GM11168 (cell line): Measurements from ENCODE around the gene GJC1.
"Not testable (repeated sequence)": the region's sequence is repeated elsewhere in the genome, so short reads cannot be mapped to it uniquely, and the experiment has no call there.

Source experiments
- in situ Hi-C: fragments of 300-500 bp; cut with MboI; formaldehyde crosslinking; loops from one replicate; pipeline ENCODE4 v1.12.0; 2022; ENCODE audit warnings: low sequenced_read_pairs; ENCODE audit not compliant: unreplicated experiment

Gene GJC1

DNA sequence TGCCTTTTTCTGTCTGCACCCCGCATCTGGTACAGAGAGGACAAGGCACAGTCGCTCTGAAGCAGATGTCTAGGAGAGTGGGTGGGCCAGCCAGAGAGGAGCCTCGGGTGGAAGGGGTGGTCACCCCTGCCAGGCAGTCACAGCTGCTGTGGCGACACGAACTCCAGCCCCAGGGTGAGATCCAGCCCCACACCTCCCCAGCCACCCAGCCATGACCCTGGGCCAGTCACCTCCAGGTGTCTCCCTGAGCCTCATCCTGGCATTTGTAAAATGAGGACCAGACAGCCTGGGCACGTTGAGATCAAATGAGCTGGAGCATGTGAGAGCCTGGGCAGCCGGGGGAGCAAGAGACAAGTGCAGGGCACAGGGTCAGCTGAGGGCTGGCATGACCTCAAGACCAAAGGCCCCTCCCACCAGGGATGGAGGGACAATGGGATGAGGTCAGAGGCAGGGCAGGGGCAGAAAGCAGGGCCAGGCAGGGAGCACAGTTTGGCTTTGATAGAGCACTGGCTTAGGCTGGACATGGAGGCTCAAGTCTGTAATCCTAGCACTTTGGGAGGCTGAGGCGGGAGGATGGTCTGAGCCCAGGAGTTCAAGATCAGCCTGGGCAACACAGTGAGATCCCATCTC, 63.6 kb downstream of the GJC1 start:
- in situ Hi-C loops: no loop called here

DNA sequence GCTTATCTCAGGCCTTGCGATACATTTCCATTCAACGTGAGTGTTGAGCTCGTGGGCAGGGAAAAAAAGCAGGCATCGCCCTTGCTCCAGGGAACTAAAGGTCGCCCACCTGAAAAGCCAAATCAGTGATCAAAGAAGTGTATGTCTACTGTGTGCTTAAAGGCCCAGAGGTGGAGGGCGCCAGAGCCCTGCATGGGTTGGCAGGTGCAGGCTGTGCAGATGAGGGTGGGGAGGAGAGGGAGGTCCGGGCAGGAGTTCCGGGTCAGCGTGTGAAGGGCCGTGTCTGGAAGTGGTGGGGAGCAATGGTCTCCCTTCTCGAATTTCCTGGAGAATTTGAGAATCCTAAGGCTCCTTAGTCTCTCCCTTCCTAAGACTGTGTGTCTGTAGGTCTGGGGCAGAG, 64.1 kb downstream of the GJC1 start:
- in situ Hi-C loops: no loop called here

DNA sequence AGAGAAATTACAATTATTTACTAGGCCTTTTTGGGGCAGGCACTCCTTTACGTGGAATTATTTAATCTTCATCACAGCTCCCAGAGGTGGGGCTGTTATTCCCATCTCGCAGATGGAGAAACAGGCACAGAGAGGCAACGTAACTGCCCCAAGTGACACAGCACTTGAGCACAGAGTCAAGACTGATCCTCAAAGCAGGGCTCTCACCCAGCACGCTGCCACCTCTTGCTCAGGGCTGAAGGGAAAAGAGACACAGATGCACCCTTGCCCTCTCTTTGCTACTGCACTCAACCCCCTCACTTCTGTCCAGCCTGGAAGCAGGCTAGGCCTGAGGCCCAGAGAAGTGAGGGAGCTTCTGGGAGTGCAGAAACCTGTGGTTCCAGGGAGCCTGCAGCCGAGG, 66.9 kb downstream of the GJC1 start:
- in situ Hi-C loops: no loop called here

DNA sequence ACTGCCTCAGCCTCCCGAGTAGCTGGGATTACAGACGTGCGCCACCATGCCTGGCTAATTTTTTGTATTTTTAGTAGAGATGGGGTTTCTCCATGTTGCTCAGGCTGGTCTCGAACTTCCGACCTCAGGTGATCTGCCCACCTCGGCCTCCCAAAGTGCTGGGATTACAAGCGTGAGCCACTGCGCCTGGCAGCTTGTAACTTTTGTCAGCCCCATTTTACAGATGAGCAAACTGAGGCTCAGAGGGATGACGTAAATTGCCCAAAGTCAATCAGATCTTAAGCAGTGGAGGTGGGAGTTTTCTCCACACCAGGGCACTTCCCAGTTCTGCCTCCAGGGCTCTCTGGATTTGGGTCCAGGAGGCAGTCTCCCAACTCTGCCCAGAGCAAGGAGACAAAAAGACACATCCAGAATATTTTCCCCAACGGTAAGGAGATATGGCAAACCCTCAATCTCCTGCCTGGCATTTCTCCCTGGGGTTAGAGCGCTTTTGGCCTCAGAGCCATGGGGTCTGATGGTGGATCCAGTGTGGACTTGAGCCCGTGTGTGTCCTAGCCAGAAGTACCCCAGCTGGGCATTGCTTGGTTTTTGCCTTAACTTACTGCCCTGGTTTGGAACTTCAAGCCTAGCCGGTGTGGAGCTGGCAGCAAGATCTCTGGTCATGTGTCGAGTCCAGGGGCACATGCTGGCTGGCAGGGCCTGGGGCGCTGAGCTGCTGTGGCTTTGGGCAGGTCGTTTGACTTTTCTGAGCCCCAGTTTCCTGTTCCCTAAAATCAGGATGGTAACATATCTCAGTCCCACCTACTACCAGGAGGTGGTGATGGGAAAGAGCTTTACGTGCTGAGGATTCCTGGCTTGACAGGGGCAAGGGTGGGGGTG, 67.9 kb downstream of the GJC1 start:
- in situ Hi-C loops: no loop called here

DNA sequence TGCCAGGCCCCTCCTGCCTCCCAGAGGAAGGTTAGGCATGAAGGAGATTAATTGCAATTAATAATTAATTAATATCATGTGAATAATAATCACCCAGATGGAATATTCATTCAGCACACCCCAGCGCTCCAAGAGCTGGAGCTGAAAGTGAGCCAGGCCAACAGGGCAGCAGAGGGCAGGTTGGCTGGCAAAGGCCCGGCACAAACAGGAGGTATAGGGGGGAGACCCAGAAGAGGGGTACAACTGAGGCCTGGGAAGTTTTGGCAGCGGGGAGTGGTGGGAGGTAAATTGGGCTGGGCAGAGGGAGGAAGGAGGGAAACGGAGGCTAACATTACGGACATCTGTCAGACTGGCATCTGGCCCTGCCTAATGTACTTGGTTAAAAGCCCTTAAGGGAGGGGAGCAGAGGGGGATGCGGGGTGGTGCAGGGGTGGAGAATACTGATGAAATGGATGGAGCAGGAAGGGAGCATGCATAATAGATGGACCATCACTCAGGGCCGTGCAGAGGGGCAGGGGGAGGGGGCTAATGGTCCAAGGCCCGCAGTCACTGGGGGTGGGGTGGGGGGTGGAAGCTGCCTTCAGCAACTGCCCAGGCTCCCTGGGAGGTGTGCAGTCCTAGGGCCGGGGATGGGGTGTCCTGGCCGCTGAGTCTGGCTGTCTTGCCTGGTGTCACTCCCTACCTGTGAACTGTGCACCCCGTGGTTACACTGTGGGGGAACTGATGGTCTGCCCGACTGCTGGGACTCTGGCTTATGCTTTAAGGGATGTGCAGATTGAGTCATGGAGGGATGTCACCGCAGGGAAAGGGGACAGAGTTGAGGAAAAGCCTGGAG, 69.4 kb downstream of the GJC1 start:
- in situ Hi-C loops: no loop called here

DNA sequence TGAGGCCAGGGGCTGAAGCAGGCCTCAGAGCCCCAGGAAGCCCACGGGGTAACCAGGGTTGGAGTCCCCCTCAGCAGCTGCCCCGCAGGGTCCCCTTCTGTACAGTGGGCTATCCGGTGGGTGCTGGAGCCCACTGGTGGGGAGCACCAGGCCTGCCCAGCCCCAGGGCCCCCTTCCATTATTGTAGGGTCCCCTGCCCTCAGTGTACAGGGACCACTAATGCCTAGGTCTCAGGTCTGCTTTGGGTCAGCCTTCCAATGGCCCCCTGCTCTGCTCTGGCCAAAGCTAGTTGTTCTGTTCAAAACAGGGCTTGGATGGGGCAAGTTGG, 70.2 kb downstream of the GJC1 start:
- in situ Hi-C loops: no loop called here

DNA sequence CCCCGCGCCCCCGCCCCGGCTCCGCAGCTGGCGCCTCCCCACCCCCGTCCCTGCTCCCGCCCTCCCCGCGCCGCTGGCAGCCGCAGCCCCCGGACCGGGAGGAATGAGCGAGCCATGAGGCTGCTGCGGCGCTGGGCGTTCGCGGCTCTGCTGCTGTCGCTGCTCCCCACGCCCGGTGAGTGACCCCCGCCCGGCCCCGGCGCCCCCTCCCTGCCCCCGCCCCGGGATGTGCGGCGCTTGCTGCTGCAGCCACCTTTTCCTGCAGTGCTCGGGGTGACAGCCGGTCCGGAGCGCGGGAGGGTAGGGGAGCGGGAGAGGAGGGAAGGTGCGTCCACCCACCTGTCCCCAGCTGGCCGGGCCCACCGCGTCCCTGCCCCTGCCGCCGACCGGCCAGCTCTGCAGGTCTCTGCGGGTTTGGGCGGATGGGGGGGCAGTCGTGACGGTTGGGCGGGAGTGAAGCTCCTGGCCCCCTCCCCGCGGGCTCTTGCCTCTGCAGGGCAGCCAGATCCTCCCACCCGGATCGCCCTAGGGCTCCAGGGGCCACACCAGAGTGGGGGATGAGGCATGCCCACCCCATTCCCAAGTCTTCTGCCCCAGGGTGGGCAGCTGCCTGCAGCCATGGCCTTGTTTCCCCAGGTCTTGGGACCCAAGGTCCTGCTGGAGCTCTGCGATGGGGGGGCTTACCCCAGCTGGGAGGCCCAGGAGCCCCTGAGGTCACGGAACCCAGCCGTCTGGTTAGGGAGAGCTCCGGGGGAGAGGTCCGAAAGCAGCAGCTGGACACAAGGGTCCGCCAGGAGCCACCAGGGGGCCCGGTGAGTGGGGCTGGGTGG, 70.8 kb downstream of the GJC1 start:
- in situ Hi-C loops: no loop called here

DNA sequence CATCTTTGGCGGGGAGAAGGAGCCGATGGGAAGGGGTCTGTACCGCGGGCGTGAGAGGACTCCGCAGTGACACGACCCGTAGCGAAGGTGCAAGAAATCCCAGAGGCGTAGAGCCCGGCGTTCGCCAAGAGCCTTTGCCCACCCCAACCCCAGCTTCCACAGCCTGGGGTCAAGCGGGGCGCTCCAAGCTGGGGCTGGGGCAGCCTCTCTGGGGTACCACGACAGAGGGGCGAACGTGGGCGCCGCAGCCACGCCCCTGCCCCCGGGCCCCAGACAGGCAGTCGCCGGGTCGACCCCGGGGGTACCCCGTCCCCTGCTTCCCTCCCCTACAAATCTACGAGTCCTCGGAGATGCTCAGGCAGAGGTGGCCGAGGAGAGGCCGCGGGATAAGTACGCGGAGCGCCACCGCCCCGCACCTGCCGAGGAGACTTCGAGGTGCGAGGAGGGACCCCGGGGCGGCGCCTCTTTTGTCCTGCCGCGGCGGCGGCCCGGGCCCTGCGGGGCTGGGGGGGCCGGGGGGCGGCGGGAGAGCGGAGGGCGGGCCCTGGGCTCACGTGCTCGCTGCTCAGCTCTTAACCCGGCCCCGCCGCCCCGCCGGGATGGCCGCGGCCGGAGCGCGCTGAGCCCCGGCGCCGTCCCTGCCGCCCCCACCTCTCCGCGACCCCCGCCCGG, 71.5 kb downstream of the GJC1 start, which contains the start of gene ADAM11:
Gene ADAM11, plus strand, starts transcription at position 575 of the 672 bp plus-strand sequence. CDS start 212 bp downstream, outside the sequence.
- in situ Hi-C loops: no loop called here

DNA sequence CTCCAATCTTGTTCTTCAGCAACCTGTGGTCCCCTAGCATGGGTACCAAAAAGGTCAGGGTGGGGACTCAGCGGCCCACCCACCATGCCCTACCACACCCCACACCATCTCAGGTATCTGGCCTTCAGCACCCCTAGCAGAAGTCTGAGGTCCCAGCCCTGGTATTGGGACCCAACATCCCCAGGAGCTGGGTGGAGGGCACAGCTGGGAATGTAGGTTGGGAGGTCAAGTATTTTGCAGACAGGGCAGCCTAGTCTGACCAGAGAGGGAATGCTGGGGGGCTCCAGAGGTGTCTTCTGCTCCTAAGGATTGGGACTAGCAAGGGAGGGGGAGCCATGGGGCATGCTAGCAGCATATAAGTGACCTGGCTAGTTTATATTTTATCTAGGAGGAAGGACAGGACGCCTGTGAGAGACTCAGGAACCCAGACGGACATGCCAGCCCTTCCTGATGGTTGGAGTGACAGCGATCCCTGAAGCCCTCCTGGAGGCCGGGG, 72.1 kb downstream of the GJC1 start:
- in situ Hi-C loops: no loop called here

DNA sequence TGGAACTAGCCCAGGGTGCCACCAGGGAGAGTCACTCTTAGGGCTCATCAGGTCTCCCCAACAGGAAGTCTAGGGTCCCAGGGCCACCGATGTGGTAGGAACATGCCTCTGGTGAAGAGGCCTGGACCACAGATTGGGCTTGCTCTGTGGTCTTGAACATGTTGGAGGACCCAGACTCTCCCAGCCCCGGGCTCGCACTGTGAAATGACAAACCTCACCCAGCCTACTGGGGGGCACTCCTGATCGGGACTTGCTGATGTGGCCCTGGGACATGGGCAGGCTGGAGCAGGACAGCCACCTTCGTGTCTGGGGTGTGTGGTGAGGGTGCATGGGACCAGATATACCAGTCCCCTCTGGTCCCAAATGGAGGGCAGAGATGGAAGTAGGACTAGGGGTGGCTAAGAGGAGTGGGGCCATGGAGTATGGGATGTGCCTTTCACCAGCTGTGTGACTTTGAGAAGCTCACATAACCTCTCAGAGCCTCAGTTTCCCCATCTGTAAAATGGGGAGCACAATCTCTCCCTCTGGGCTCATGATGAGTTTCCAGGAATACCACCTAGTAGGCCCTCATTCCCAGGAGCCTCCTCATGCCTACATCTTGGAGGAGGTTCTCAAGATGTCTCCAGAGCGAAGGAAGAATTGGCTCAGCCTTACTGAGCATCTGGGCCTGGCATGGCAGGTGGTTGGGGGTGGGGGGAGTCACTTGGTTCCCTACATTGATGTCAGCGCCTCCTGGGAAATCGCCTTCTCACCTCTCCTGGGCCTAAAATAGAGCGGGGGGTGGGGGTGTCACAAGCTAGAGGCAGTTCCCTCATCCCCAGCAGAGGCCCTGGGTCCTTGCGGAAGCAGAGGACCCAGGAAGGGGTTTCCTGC, 72.8 kb downstream of the GJC1 start:
- in situ Hi-C loops: no loop called here

DNA sequence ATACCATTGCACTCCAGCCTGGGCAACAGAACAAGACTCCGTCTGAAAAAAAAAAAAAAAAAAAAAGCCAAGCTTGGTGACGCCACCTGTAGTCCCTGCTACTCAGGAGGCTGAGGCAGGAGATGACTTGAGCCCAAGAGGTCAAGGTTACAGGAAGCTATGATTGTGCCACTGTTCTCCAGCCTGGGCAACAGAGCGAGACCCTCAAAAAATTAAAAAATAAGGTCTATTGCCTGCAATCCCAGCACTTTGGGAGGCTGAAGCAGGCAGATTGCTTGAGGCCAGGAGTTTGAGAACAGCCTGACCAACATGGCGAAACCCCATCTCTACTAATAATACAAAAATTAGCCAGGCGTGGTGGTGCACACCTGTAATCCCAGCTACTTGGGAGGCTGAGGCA, 74.9 kb downstream of the GJC1 start:
- in situ Hi-C loops: not testable (repeated sequence)

DNA sequence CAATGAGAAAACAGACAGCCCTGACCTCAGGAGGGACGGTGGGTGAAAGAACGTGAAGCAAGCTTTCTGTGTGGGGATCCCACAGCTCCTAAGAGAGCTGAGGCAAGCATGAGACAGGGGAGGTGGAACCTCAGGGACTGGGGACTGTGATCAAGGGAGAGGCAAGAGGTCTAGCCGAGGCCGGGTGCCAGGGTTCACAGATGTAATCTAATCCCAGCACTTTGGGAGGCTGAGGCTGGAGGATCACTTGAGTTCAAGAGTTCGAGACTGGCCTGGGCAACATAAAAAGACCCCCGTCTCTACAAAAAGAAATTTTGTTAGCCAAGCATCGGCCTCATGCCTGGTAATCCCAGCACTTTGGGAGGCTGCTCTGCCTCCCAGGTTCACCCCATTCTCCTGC, 75.8 kb downstream of the GJC1 start:
- in situ Hi-C loops: no loop called here

DNA sequence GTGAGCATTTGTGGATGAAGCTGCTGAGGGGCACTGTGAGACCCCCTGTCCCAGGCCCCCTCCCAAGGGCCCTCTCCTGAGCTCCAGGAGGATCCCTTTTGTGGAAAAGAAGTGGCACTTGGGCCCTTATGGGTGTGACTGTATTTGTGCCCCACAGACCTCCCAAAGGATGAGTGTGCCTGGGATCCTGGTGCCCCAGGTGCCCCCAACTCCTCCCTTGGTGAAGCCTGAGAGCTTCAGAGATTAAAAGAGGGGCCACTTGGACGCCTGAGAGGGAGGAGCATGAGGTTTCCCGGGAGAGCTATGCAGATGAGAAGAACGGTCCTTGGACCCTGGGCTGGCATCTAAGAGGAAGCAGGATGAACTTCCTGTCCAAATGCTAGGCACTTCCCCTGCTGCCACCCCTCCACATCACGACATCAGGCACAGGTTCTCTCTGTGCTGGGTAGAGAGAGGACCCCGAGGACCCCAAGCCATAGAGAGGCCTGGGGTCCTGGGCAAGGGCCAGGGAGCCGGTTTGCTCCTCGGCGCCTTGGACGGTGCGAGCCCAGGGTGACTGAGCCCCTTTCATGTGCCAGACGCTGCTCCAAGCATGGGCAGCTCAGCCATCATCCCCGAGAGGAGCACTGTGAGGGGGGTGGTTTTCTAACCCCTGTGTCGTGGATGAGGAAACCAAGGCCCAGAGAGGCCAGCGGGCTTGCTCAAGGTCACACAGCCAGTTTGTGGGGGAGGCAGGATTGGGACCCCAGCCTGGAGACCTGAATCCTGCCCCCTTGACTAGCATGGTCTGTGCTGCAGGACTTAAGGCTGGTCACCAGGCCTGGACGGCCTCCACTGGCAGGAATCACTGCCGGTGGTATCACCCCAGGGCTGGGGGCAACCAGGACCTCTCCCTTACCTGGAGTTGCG, 76.9 kb downstream of the GJC1 start:
- in situ Hi-C loops: no loop called here

DNA sequence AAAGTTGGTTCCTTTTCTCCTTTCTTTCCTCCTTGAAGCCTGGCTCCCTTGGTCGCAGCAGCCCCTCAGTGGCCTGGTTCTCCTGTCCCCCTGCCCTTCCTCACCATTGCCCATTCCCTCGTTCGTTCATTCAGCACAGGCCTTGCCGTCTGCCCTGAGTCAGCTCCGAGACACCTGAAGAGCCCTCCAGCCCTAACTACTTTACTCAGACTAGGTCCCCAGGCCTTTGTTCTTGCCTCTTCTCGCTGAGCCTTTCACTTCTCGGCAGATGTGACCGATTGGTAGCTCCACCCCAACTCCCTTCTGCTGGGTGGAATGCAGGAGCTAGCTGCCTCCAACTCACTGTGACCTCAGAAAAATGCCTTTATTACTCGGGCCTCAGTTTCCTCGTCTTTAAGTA, 78.3 kb downstream of the GJC1 start:
- in situ Hi-C loops: no loop called here

DNA sequence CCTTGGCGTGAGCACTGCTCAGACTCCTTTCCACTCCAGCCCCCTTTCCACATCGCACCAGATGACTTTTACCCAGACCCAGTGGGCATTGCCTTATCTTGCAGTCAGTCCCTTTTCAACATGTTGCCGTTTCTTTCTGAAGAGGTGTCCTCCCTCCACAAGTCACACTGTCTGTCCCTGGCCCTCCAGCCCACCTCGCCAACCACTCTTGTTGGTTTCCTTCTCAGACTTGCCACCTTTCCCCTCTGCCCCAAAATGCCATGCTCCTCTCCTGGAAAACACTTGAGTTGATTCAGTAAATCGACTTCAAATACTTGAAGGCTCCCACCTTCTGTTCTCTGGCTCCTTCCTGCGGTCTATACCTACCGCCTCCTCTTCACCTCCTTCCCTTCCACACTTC, 78.8 kb downstream of the GJC1 start:
- in situ Hi-C loops: no loop called here

DNA sequence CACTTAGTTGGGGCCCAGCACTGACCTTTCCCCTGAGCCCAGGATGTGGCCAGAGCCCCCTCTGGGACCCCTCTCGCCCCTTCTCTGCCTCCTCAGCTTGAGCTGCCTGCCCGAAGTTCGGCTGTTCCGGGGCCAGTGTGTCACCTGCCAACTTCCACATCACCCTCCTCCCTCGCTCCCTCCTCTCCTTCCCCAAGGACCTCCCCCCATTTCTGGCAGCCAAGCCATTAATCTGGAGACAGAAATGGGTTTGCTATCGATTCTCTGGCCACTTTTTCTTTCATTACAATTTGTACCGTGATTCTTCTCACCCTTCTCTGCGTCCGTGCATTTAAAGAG, 80.1 kb downstream of the GJC1 start:
- in situ Hi-C loops: no loop called here

DNA sequence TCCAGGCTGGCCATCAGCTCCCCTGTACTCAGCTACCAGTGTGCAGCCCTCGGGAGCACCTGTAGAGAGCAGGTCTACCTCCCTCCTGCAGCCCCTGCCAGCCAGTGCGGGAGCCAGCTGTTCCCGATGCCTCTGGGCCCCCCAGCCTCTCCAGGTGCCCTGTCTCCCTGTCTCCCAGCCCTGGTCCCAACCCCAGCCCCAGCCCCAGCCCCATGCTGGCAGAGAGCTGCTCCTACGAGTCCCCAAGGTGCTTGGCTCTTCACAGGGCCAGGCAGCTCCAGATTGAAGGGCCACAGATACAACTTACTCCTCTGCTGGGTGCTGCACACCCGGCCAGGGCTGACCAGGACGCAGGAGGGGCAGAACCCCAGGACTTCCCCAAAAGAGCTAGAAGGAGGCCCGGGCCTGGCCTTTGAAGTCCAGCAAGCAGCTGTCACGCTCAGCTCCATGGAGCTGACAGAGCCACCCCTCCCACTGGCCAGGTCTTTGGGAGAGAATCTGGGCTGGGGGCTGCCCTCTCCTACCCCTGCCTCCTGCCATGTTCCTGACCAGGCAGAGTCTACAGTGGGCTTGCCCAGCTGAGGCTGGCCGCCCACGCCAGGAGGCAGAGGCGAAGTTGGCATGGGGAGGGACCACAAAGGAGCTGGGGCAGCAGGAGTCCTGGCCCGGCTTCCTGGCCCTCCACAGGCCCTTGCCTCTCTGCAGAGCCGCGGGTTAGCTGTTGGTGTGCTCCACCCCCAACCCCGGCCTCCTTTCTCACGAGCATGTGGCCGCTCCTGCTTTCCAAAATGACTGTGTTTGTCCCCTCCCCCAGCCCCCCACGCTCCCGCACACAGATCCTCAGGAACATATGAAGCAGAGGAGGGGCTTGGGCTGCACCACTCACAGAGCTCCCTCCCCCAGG, 80.8 kb downstream of the GJC1 start:
- in situ Hi-C loops: no loop called here
